Measurements from ENCODE around the gene CTIF. TPM values are rescaled to one million over a fixed set of nuclear protein-coding genes. Genes with fewer than 3 reads are reported as not detected.

CTIF gene
- total and polyA plus RNA-seq, 10 donors, result 5.2 to 39.2 (median 18.5) TPM

DNA sequence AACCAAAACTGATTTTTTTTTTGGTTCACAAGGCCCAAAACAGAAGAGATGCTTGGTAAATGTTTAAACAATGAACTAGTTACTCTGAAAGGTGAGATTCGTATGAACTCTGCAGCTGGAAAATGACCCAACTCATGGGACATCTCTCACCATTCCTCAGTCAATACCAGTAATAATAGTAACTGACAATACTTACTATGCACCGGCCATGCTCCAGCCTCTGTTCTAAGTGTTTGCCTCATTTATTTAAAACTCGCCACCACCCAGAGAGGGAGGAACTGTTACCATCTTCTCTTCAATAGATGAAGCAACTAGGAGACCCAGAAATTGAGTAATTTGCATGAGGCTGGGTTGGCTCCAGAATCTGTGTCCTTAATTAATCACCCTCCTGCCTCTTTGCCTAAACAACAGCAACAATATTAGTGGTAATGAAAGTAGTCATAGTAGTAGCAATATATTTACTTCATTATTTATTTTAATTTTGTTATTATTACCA is 130.4 kb downstream of the CTIF start:
- Histone ChIP-seq H3K9me3 (peaks cover 0 to 20% (median 12%) of the 10 kb centered on the region in 8 donors), H3K4me3 (no peak overlapping the region), H3K4me1 (peaks cover 0 to 34% (median 5%) of the 10 kb centered on the region in 6 donors), H3K27ac (no peak overlapping the region), H3K27me3 (replicated peaks in 1 of 7) (no peaks in the 10 kb centered on the region), H3K36me3 (peaks cover 4 to 48% (median 13%) of the 10 kb centered on the region in 6 donors)
- intact Hi-C loops (cut with DNase I; ENCODE audit: low total_unique reads), result no loop called here
- TF ChIP-seq POLR2A (IDR thresholded peaks at IDR 0.05), result no peak
- TF ChIP-seq POLR2AphosphoS5 (IDR thresholded peaks at IDR 0.05), result no peak
- no peak for TF ChIP-seq CTCF (IDR thresholded peaks at IDR 0.05 in 8 of 11, conservative IDR thresholded peaks at IDR 0.05 in 3 of 11)
- 74 to 88% (median 83%) methylated on average over 3 of the region's 3 CpGs for WGBS, 5 donors
- DNase-seq, result no peak

DNA sequence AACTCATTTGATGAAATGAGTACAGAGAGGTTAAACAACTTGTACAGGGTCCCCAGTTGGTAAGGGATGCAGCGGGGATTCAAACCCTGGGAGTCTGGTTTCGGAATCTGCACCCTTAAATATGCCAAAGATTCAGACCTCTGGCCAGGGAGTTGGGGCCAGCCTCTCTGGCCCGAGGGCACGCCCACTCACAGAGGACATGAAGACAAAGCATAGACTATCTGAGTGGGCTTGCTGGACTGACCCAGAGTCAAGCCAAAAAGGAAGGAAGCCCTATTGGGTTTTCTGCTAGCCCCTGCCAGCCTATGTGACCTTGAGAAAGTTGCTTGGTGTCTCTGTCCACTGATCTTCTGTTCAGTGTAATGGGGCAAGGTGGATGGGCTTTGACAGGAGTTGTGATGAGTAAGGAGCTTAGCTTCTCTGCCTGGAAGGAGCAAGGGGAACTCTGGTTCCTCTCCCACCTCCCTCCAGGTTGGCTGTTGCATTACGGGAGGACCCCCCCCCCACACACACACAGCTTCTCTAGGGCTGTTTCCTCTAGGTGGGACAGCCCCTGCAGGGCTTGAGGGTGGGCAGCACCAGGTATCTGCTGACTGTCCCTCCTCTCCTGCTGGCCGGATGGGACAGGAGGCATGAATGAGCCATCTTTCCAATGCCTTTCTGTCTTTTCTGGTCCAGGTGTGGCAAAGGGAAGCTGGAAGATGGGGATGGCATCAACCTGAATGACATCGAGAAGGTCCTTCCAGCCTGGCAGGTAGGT is 131.3 kb downstream of the CTIF start:
- Histone ChIP-seq H3K4me3 (no peak overlapping the region), H3K27me3 (replicated peaks in 1 of 7) (no peaks in the 10 kb centered on the region), H3K36me3 (peaks cover 4 to 46% (median 13%) of the 10 kb centered on the region in 6 donors), H3K27ac (no peak overlapping the region), H3K4me1 (peaks cover under 1 to 38% (median 6%) of the 10 kb centered on the region in 6 donors), H3K9me3 (peaks cover 0 to 20% (median 12%) of the 10 kb centered on the region in 8 donors)
- no peak for DNase-seq
- WGBS, 5 donors, result 90 to 96% (median 94%) methylated on average over 5 to 7 of the region's 7 CpGs
- no peak for TF ChIP-seq POLR2A (IDR thresholded peaks at IDR 0.05)
- TF ChIP-seq POLR2AphosphoS5 (IDR thresholded peaks at IDR 0.05), result no peak
- no peak for TF ChIP-seq CTCF (IDR thresholded peaks at IDR 0.05 in 8 of 11, conservative IDR thresholded peaks at IDR 0.05 in 3 of 11)
- intact Hi-C loops (cut with DNase I; ENCODE audit: low total_unique reads), result loop anchor here (10.0 kb wide), 4 partner anchors 375 to 745 kb away; no protein-coding TSS in a partner anchor

DNA sequence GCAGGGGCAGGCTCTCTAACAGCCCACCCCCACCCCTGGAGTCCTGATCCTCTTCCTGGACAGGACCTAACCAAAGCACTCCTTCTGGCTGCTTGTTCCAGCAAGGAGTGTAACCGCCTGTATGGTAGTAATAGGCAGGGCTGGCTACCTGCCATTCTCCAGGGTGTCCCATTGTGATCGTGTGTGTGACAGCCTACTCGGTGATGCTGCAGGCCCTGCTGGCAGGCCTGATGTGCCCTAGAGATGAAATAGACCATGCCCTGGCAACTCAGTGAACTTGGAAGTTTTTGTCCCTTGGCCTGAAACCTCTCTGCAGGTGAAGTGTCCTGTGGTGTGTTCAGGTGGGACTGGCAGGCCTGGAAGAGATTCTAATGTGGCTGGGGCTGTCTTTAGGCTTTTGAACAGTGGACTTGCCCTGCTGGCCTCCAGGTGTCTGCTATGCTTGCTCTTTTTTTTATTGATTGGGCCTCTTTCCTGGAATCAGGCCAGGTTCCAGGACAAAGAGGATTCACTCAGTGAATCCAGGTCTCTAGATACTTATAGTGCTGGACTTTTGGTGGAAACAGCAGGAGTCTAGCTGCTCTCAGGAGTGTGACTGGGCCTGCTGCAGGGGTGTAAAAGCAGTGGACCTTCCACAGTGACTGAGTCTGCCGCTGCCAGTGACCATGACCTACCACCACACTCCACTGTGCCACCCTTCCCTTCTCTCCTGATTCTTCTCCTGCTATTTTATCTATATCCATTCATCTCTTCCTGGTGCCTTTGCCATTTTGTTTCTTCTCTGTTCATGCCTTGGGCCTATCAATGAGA is 132.1 kb downstream of the CTIF start:
- Histone ChIP-seq H3K4me3 (no peak overlapping the region), H3K27ac (no peak overlapping the region), H3K9me3 (peaks cover 0 to 14% (median 12%) of the 10 kb centered on the region in 8 donors), H3K36me3 (peaks cover 4 to 38% (median 13%) of the 10 kb centered on the region in 6 donors), H3K27me3 (replicated peaks in 1 of 7) (no peaks in the 10 kb centered on the region), H3K4me1 (peaks cover 4 to 46% (median 14%) of the 10 kb centered on the region in 6 donors)
- intact Hi-C loops (cut with DNase I; ENCODE audit: low total_unique reads), result loop anchor here (10.0 kb wide), 4 partner anchors 374 to 744 kb away; no protein-coding TSS in a partner anchor
- DNase-seq, result no peak
- TF ChIP-seq POLR2A (IDR thresholded peaks at IDR 0.05), result no peak
- 84 to 99% (median 96%) methylated on average over 4 of the region's 4 CpGs for whole genome bisulfite sequencing, 5 donors

DNA sequence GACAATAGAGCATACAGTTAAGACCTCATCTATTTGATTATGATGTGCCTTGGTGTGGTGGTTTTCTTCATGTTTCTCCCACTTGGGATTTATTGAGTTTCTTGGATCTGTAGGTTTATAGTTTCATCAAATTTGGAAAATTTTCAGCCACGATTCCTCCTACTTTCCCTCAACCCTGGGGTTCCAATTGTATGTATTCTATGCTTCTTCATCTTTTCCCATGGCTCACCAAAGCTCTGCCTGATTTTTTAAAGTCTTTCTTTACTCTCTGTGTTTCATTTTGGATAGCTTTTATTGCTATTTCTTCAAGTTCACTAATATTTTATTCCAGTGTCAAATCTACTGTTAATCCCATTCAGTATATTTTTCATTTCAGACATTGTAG is 132.7 kb downstream of the CTIF start:
- peaks cover 4 to 32% (median 13%) of the 10 kb centered on the region in 6 donors for H3K36me3 ChIP-seq
- no peaks in the 10 kb centered on the region for H3K27me3 ChIP-seq (replicated peaks in 1 of 7)
- no peak overlapping the region for H3K27ac ChIP-seq
- peaks cover 4 to 52% (median 19%) of the 10 kb centered on the region in 6 donors for H3K4me1 ChIP-seq
- WGBS, 5 donors, result 80 to 95% (median 90%) methylated on average over 1 of the region's 1 CpG
- DNase-seq, result no peak
- TF ChIP-seq POLR2AphosphoS5 (IDR thresholded peaks at IDR 0.05) (no peak), CTCF (IDR thresholded peaks at IDR 0.05 in 8 of 11, conservative IDR thresholded peaks at IDR 0.05 in 3 of 11) (no peak), POLR2A (IDR thresholded peaks at IDR 0.05) (no peak)
- intact Hi-C loops (cut with DNase I; ENCODE audit: low total_unique reads), result loop anchor here (10.0 kb wide), 4 partner anchors 373 to 743 kb away; no protein-coding TSS in a partner anchor
- H3K9me3 ChIP-seq, result peaks cover 0 to 14% (median 11%) of the 10 kb centered on the region in 8 donors
- H3K4me3 ChIP-seq, result no peak overlapping the region
